Germinal center (tissue), 1 donor: ENCODE measurements around the gene SHROOM3.

ENCODE experiments used
- DNase-seq: peaks from one replicate; pipeline ENCODE4 v3.0.0; 2012; ENCODE audit warnings: mixed read lengths, low spot score

Gene SHROOM3

DNA sequence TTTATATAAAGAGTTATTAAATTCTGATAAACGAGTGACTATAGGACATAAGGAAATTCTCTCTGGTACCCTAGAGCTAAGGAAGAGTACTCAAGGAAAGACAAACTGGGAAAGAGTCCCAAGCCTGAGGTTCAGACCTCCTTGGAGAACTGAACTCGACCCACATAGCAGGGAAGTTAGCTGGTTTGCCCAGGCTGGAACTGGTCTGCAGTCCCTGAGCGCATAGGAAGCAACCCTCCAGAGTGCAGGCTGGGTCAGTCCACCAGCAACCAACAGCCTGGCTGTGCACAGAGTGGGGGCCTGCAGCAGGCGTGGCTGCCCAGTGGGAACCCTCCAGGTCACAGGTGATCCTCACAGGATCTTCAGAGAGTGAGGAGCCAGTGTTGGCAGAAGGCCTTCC lies 348.8 kb downstream of the SHROOM3 start:
- no peak for DNase-seq

GRCh38 chr4:76784237-76784636 lies 349.2 kb downstream of the SHROOM3 start:
- no peak for DNase-seq

DNA sequence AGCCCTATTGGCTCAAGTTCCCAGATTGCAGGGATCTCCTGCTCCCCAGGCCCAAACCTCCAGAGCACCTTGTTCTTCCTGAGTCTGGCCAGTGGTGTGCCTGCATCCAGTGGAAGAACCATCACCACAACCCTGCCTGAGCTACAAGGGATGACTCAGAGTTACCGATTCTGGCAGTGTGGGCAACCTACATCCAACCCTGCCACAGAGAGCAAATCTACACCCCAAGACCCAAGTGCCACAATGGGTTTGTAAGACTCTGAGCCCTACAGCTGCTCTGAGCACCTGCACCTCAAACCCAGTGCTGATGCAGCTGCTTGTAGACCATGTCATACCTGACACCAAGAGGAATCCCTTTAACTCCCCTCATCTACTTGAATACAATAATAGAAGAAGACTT lies 352.9 kb downstream of the SHROOM3 start:
- no peak for DNase-seq

GRCh38 chr4:76790377-76790776 lies 355.3 kb downstream of the SHROOM3 start:
- DNase-seq: no peak

DNA sequence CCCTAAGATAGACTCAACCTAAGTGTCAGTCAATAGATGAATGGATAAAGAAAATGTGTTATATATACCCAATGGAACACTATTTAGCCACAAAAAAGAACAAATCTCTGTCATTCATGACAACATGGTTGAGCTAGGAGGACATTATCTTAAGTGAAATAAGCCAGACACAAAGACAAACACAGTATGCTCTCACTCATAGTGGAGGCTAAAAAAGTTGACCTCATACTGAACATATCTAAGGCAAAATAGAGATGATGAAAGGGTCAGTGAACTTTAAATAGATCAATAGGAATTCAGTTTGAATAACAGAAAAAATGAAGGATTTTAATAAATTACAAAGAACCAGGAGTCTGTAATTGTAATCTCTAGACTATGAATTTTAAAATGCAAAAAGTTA lies 356.4 kb downstream of the SHROOM3 start:
- DNase-seq: no peak

DNA sequence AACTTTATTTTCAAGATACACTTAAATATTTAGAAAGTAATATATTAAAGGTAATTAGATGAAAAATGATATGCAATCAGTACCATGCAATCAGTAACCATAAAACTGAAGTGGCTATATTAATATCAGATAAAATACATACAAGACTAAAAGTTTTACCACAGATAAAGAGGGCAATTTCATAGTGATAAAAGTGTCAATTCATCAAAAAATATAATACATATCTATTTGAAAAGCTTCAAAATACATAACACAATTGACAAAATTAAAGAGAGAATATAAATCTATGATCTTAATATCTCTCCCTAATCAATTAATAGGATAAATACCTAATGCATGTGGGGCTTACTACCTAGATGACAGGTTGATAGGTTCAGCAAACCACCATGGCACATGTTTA lies 357.4 kb downstream of the SHROOM3 start:
- no peak for DNase-seq

GRCh38 chr4:76795243-76795642 lies 360.2 kb downstream of the SHROOM3 start:
- no peak for DNase-seq

- no peak for DNase-seq
Observed at GRCh38 chr4:76799140-76799539, 364.1 kb downstream of the SHROOM3 start.

DNA sequence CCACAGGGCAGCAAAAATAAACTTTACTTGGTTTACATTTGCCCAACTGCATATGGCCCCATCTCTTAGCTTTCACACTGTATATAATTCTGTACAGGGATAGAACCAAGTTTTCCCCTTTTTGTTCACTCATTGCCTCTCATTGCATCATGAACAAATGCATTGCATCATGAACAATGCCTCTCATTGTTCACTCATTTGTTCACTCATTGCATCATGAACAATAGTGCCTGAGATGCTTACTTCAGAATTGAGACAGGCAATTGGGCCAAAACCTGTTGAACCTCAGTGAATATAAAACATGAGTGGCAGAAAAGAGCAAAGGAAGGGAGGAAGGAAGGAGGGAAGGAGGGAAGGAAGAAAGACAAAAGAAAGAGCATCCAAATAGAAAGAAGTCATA lies 364.7 kb downstream of the SHROOM3 start:
- DNase-seq: no peak

- DNase-seq: no peak
Observed at GRCh38 chr4:76800902-76801301, 365.9 kb downstream of the SHROOM3 start.

- no peak for DNase-seq
Observed at GRCh38 chr4:76801621-76802235, 366.7 kb downstream of the SHROOM3 start.

- no peak for DNase-seq
Observed at GRCh38 chr4:76802236-76803021, 367.4 kb downstream of the SHROOM3 start.

DNA sequence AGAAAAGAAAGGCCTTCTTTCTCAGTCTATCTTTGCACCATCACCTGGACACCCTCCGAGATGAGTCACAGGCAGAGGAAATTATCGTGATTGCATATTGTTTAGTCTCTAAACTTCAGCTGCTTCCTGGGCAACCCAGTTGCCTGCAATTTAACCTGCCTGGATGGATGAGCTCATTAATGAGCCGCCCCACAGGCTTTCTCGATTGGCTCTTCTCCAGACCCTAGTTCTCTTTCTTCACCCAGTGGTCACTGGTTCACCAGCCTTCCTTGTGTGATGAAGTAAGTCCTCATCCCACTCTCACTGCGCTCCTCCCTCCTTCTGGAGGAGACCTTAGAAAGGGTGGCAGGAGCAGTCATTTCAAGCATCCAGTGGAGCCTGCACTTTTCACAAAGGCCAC lies 368.5 kb downstream of the SHROOM3 start:
- no peak for DNase-seq

- no peak for DNase-seq
Observed at GRCh38 chr4:76804096-76804495, 369.1 kb downstream of the SHROOM3 start.

DNA sequence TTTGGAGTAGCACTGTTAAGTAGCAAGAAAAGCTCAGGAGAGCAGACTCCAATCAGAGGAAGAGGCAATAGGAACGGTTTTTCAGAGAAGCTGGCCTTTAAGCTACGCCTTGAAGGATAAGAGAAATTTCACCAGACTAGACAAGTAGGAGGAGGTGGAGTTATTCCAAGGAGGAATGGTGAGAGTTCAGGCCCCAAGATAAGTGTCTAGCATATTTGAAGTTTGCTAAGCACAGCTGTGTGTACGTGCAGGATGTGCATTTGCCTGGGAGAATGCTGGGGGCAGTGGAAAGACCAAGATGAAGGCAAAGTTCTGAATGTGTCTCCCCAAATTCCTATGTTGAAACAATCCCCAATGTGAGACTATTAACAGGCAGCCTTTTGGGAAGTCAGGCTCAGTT lies 371.3 kb downstream of the SHROOM3 start:
- no peak for DNase-seq

- DNase-seq: no peak
Observed at GRCh38 chr4:76806757-76807156, 371.7 kb downstream of the SHROOM3 start.

- no peak for DNase-seq
Observed at GRCh38 chr4:76809594-76810305, 374.7 kb downstream of the SHROOM3 start.

- DNase-seq: no peak
Observed at GRCh38 chr4:76811604-76812412, 376.8 kb downstream of the SHROOM3 start.

- DNase-seq: no peak
Observed at GRCh38 chr4:76813070-76813469, 378.0 kb downstream of the SHROOM3 start.

GRCh38 chr4:76821641-76822040 lies 386.6 kb downstream of the SHROOM3 start:
- no peak for DNase-seq

- no peak for DNase-seq
Observed at GRCh38 chr4:76822303-76822702, 387.3 kb downstream of the SHROOM3 start.

GRCh38 chr4:76823495-76823894 lies 388.5 kb downstream of the SHROOM3 start:
- no peak for DNase-seq
